ENCODE results near the gene EIF3I.

Gene EIF3I

DNA sequence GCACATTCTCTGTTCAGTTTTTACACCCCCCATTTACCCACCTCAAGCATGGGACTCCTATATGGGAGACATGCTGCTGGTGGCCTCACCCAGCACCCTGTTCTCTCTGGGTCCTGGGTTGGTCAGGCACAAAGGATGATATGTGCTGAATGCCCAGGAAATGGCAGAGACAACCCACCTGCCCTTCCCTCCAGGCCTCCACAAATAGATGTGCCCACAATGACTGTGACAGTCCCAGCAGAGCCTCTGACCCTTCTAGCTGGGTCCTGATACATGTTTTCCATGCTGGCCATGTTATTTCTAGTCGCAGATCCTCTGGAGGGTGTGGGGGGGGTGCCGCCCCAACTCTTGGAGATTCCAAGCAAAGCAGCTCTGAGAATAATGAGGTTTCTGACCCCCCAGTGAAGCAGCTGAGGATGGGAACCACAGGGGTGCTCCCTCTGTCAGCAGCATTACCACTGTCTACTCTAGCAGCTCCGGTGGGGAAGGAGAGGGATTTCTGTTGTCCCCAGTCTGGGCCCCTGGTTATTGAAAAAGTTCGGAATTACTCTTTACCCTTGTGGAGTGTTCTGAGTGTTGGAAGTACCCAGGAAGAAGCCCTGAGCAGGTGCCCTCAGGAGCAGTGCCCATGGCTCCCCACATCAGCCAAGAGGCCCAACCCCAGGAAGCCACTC is 23.0 kb upstream of the EIF3I start:
- TF ChIP-seq, protein P1, sequence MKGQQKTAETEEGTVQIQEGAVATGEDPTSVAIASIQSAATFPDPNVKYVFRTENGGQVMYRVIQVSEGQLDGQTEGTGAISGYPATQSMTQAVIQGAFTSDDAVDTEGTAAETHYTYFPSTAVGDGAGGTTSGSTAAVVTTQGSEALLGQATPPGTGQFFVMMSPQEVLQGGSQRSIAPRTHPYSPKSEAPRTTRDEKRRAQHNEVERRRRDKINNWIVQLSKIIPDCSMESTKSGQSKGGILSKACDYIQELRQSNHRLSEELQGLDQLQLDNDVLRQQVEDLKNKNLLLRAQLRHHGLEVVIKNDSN (IDR thresholded peaks at IDR 0.05) = no peak
- no peak for TF ChIP-seq FOXM1 (IDR thresholded peaks at IDR 0.05; ENCODE audit: borderline replicate concordance, low read depth)
- TF ChIP-seq, protein P2, sequence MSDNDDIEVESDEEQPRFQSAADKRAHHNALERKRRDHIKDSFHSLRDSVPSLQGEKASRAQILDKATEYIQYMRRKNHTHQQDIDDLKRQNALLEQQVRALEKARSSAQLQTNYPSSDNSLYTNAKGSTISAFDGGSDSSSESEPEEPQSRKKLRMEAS (IDR thresholded peaks at IDR 0.05) = no peak
- TF ChIP-seq, protein P3, sequence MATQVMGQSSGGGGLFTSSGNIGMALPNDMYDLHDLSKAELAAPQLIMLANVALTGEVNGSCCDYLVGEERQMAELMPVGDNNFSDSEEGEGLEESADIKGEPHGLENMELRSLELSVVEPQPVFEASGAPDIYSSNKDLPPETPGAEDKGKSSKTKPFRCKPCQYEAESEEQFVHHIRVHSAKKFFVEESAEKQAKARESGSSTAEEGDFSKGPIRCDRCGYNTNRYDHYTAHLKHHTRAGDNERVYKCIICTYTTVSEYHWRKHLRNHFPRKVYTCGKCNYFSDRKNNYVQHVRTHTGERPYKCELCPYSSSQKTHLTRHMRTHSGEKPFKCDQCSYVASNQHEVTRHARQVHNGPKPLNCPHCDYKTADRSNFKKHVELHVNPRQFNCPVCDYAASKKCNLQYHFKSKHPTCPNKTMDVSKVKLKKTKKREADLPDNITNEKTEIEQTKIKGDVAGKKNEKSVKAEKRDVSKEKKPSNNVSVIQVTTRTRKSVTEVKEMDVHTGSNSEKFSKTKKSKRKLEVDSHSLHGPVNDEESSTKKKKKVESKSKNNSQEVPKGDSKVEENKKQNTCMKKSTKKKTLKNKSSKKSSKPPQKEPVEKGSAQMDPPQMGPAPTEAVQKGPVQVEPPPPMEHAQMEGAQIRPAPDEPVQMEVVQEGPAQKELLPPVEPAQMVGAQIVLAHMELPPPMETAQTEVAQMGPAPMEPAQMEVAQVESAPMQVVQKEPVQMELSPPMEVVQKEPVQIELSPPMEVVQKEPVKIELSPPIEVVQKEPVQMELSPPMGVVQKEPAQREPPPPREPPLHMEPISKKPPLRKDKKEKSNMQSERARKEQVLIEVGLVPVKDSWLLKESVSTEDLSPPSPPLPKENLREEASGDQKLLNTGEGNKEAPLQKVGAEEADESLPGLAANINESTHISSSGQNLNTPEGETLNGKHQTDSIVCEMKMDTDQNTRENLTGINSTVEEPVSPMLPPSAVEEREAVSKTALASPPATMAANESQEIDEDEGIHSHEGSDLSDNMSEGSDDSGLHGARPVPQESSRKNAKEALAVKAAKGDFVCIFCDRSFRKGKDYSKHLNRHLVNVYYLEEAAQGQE (IDR thresholded peaks at IDR 0.05; ENCODE audit: low read depth) = no peak
- TF ChIP-seq TCF12 (IDR thresholded peaks at IDR 0.05; ENCODE audit: low read depth) = no peak
- TF ChIP-seq YY1 (IDR thresholded peaks at IDR 0.05; ENCODE audit: low read depth) = no peak
- no peak for TF ChIP-seq CEBPB (IDR thresholded peaks at IDR 0.05)
- no peak for TF ChIP-seq TAF1 (IDR thresholded peaks at IDR 0.05; ENCODE audit: low read depth)
- TF ChIP-seq EP300 (IDR thresholded peaks at IDR 0.05; ENCODE audit: borderline replicate concordance) = no peak
- no peak for TF ChIP-seq EGR1 (IDR thresholded peaks at IDR 0.05)
- no peak for TF ChIP-seq RAD21 (IDR thresholded peaks at IDR 0.05; ENCODE audit: low read depth)
- no peak for TF ChIP-seq NFIC (IDR thresholded peaks at IDR 0.05)
- TF ChIP-seq TEAD4 (IDR thresholded peaks at IDR 0.05) = no peak
- TF ChIP-seq CREB1 (IDR thresholded peaks at IDR 0.05; ENCODE audit: low read depth) = no peak
- TF ChIP-seq ZBTB7A (IDR thresholded peaks at IDR 0.05; ENCODE audit: low read depth) = no peak

DNA sequence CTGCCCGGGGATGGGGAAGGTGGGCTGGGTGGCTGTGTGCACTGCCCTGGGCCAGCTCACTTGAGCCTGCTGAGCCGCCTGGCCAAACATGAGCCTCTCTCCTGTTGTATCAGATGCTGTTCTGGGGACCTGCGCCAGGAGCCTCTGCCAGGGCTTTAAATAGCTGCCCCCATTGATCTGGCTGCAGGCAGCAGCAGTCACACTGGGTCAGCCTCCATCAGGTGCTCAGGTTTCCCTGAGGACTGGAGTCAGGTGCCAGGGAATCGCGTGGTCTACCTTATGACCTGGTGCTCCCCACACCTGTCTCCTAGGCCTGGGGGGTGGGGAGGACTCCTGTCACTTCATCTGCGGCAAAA is 22.5 kb upstream of the EIF3I start:
- TF ChIP-seq NFIC (IDR thresholded peaks at IDR 0.05) = no peak
- TF ChIP-seq, protein P1 (IDR thresholded peaks at IDR 0.05) = no peak
- no peak for TF ChIP-seq RAD21 (IDR thresholded peaks at IDR 0.05; ENCODE audit: low read depth)
- TF ChIP-seq TCF12 (IDR thresholded peaks at IDR 0.05; ENCODE audit: low read depth) = no peak
- TF ChIP-seq, protein P3 (IDR thresholded peaks at IDR 0.05; ENCODE audit: low read depth) = no peak
- TF ChIP-seq TAF1 (IDR thresholded peaks at IDR 0.05; ENCODE audit: low read depth) = no peak
- TF ChIP-seq EGR1 (IDR thresholded peaks at IDR 0.05) = no peak
- TF ChIP-seq YY1 (IDR thresholded peaks at IDR 0.05; ENCODE audit: low read depth) = no peak
- no peak for TF ChIP-seq ZBTB7A (IDR thresholded peaks at IDR 0.05; ENCODE audit: low read depth)
- TF ChIP-seq CEBPB (IDR thresholded peaks at IDR 0.05) = no peak
- no peak for TF ChIP-seq EP300 (IDR thresholded peaks at IDR 0.05; ENCODE audit: borderline replicate concordance)
- TF ChIP-seq TEAD4 (IDR thresholded peaks at IDR 0.05) = no peak
- TF ChIP-seq, protein P2 (IDR thresholded peaks at IDR 0.05) = no peak
- no peak for TF ChIP-seq CREB1 (IDR thresholded peaks at IDR 0.05; ENCODE audit: low read depth)
- TF ChIP-seq FOXM1 (IDR thresholded peaks at IDR 0.05; ENCODE audit: borderline replicate concordance, low read depth) = no peak

DNA sequence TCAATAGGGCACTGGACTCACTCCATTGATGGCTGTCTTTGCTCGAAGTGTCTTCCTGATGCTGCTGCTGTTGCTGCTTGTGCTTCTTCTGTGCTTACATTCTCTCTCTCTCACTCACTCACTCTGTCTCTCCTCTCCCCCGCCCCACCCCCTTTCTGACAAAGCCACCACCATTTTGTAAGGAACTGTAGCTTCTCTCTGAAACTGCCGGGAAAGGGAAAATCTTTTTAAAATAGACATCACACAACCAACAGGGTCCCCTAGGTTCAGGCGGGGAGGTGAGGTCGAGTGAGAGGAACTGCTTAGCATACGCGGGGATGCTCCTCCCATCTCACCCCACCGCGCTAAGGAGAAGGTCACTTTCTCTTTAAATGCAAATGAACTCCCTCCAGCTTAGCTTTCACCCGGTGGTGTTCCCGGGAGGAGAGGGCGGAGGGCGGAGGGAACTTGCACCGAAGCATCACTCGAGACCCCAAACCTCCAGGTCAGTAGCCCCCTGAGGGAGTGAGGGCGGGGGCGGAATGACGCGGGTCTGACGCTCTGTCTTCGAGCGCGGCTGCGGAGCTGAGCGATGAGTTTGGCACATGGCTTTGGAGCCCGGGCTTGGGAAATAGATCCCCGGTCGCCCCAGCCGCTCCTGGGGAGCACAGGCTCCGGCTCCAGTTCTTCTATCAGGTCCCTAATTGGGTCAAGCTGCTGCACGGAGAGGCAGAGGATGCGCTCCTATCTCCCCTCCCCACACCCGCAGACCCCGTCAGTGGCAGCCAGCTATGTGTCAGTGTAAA is 21.8 kb upstream of the EIF3I start, which contains the start of gene CCDC28B:
TSS of gene CCDC28B (plus strand) at position 370 of the 785 bp plus-strand sequence. CDS start 1,341 bp downstream, outside the sequence.
- TF ChIP-seq YY1 (IDR thresholded peaks at IDR 0.05; ENCODE audit: low read depth) = peak; percentile 59
- no peak for TF ChIP-seq FOXM1 (IDR thresholded peaks at IDR 0.05; ENCODE audit: borderline replicate concordance, low read depth)
- peak; percentile 28; the same call in 1 of the 2 replicates for TF ChIP-seq EGR1 (IDR thresholded peaks at IDR 0.05)
- TF ChIP-seq ZBTB7A (IDR thresholded peaks at IDR 0.05; ENCODE audit: low read depth) = peak; percentile 38; the same call in 1 of the 2 replicates
- TF ChIP-seq TEAD4 (IDR thresholded peaks at IDR 0.05) = no peak
- TF ChIP-seq, protein P2 (IDR thresholded peaks at IDR 0.05) = peak; percentile 94

DNA sequence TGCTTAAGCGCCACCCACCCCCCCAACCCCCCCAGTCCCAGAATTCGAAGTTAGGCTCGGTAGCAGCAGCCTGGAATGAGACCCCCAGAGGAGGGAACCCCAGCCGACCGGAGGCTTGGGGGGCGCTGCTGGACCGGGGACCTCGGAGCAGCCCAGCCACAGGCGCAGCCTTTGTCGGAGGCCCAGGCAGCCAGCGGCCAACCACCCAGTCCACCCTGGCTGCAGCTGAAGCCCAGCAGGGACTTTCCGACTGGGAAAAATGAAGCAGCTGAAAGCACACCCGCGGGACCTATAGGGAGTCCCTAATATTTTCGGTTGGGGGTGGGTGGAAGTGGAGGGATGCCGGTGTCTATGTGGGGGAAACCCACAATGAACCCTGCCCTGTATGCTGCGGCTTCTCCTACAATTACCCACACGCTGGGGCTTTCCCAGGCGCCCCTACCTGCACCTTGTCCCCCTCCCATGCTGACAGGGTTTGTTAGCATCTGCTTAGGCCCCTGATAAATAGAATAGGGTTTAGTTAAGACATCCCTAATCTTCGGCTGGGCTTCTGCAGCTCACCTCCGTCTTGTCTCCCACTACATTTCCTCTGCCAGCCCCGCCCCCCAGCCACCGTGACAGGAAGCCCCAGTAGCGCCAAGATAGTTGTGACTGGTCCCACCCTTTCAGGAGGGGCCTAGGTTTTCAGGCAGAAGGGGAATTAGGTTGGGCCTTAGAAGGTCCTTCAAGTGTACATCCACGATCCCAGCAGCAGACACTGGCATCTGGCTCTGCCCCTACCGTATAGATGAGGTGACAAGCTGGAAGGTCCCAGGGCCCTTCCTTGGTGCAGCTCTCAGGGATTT is 21.0 kb upstream of the EIF3I start:
- 0 out of 2 replicates have a peak, but pooled peaks have one; percentile 13 for TF ChIP-seq TAF1 (IDR thresholded peaks at IDR 0.05; ENCODE audit: low read depth)
- no peak for TF ChIP-seq NFIC (IDR thresholded peaks at IDR 0.05)
- no peak for TF ChIP-seq TEAD4 (IDR thresholded peaks at IDR 0.05)
